ENCODE data around the gene VWF. TPM values are rescaled to one million over a fixed set of nuclear protein-coding genes. Genes with fewer than 3 reads are reported as not detected.

Gene VWF
- total and polyA plus RNA-seq, 7 donors, result 0.60 to 98.0 (median 42.2) TPM

GRCh38 chr12:5908251-5908650, 216.2 kb downstream of the VWF start:
- intact Hi-C loops (cut with DNase I), result no loop called here
- Histone ChIP-seq H3K4me1 (no peaks in the 10 kb centered on the region), H3K4me3 (no peak overlapping the region), H3K27ac (no peak overlapping the region), H3K36me3 (no peaks in the 10 kb centered on the region), H3K27me3 (peaks cover 0 to 3% (median 0%) of the 10 kb centered on the region in 3 donors), H3K9me3 (no peaks in the 10 kb centered on the region)
- no peak for DNase-seq
- WGBS, 2 donors, result 83% methylated on average over 7 of the region's 7 CpGs
- no peak for TF ChIP-seq POLR2AphosphoS5 (IDR thresholded peaks at IDR 0.05)
- no peak for TF ChIP-seq POLR2A (IDR thresholded peaks at IDR 0.05)
- TF ChIP-seq EP300 (IDR thresholded peaks at IDR 0.05), result no peak
- TF ChIP-seq CTCF (IDR thresholded peaks at IDR 0.05), result no peak

DNA sequence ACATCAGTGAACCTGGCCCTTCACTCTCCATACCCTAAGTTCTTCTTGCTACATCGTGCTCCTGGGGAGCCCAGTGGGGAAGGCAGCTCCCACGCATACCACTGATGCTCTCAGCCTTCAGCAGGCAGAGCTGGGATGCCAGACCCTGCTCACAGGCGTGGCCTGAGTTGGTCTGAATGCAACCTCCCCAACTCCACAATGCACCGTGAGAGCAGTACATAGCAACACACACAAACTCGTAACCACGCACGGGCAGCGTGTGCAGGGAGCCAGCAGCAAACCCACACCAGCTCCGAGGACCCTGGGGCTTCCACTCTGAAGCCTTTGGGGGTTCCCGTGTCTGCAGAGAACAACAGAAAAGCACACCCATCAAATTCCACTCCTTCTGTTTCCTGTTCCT, 216.7 kb downstream of the VWF start:
- intact Hi-C loops (cut with DNase I), result no loop called here
- no peaks in the 10 kb centered on the region for H3K9me3 ChIP-seq
- no peaks in the 10 kb centered on the region for H3K4me1 ChIP-seq
- TF ChIP-seq CTCF (IDR thresholded peaks at IDR 0.05), result no peak
- TF ChIP-seq EP300 (IDR thresholded peaks at IDR 0.05), result no peak
- TF ChIP-seq POLR2AphosphoS5 (IDR thresholded peaks at IDR 0.05), result no peak
- no peak for TF ChIP-seq POLR2A (IDR thresholded peaks at IDR 0.05)
- peaks cover 0 to 3% (median 0%) of the 10 kb centered on the region in 3 donors for H3K27me3 ChIP-seq
- H3K27ac ChIP-seq, result no peak overlapping the region
- DNase-seq, result no peak
- H3K36me3 ChIP-seq, result no peaks in the 10 kb centered on the region
- H3K4me3 ChIP-seq, result no peak overlapping the region
- 62 to 72% methylated on average over 10 of the region's 10 CpGs for WGBS, 2 donors

GRCh38 chr12:5905757-5906156, 218.7 kb downstream of the VWF start:
- Histone ChIP-seq H3K27ac (no peak overlapping the region), H3K36me3 (no peaks in the 10 kb centered on the region), H3K27me3 (peaks cover 0 to 3% (median 0%) of the 10 kb centered on the region in 3 donors), H3K4me1 (no peaks in the 10 kb centered on the region), H3K9me3 (no peaks in the 10 kb centered on the region), H3K4me3 (no peak overlapping the region)
- intact Hi-C loops (cut with DNase I), result no loop called here
- 92 to 93% methylated on average over 4 of the region's 4 CpGs for WGBS, 2 donors
- no peak for DNase-seq
- no peak for TF ChIP-seq POLR2A (IDR thresholded peaks at IDR 0.05)
- TF ChIP-seq POLR2AphosphoS5 (IDR thresholded peaks at IDR 0.05), result no peak
- TF ChIP-seq CTCF (IDR thresholded peaks at IDR 0.05), result no peak
- no peak for TF ChIP-seq EP300 (IDR thresholded peaks at IDR 0.05)

DNA sequence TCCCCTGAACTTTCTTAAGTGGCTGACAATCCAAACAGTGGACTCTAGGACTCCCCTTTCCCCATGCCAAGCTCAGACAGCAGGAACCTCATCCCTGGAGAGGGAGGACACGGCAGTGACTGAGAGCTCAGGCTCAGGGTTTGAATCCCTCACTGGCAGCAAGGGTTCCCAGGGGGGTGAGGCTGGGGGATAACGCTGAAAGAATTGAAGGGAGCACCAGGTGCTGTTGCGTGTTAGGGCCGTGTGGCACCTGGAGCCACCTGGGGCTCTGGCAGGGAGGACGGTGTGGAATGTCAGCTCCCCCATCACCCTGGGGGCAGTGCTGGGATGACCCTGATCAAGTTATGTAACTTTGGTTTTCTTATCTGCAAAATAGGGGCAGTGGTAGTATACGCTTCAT, 219.5 kb downstream of the VWF start:
- H3K9me3 ChIP-seq, result no peaks in the 10 kb centered on the region
- DNase-seq, result no peak
- intact Hi-C loops (cut with DNase I), result no loop called here

More for the DNA sequence above, 219.5 kb downstream of the VWF start:
- TF ChIP-seq POLR2AphosphoS5 (IDR thresholded peaks at IDR 0.05), result no peak
- TF ChIP-seq EP300 (IDR thresholded peaks at IDR 0.05), result no peak
- no peak for TF ChIP-seq POLR2A (IDR thresholded peaks at IDR 0.05)
- no peak for TF ChIP-seq CTCF (IDR thresholded peaks at IDR 0.05)
- Histone ChIP-seq H3K27ac (no peak overlapping the region), H3K4me3 (no peak overlapping the region), H3K4me1 (no peaks in the 10 kb centered on the region), H3K36me3 (no peaks in the 10 kb centered on the region), H3K27me3 (peaks cover 0 to 3% (median 0%) of the 10 kb centered on the region in 3 donors)
- WGBS, 2 donors, result 69 to 77% methylated on average over 6 of the region's 6 CpGs

Measured in sigmoid colon (tissue), 7 donors.